Retinal pigment epithelial cell (primary cell): ENCODE measurements around the gene ZBTB37.
A peak's percentile ranks its signal among the peaks of the same experiment; 100 is the strongest.

Source experiments
- DNase-seq: peaks from one replicate; pipeline ENCODE4 v3.0.0-alpha.2; 2010; ENCODE audit warnings: low read depth
- H3K4me3 ChIP-seq: 2 replicates; pipeline ENCODE4 v1.5.1; 2011; ENCODE audit warnings: mild to moderate bottlenecking, low read length, control low read depth, moderate library complexity
- CTCF ChIP-seq: conservative IDR thresholded peaks from 2 replicates; pipeline ENCODE4 v1.5.1; 2011; ENCODE audit warnings: low read depth, low read length, control low read depth, inconsistent platforms

Gene ZBTB37, protein sequence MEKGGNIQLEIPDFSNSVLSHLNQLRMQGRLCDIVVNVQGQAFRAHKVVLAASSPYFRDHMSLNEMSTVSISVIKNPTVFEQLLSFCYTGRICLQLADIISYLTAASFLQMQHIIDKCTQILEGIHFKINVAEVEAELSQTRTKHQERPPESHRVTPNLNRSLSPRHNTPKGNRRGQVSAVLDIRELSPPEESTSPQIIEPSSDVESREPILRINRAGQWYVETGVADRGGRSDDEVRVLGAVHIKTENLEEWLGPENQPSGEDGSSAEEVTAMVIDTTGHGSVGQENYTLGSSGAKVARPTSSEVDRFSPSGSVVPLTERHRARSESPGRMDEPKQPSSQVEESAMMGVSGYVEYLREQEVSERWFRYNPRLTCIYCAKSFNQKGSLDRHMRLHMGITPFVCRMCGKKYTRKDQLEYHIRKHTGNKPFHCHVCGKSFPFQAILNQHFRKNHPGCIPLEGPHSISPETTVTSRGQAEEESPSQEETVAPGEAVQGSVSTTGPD

GRCh38 chr1:173868266-173869020 lies at the start of gene ZBTB37:
Gene ZBTB37, plus strand, starts transcription at chr1:173868380. Its CDS starts 1,846 bp downstream, at chr1:173870226.
- H3K4me3 ChIP-seq: peak within 1 kb of the TSS; percentile 99
- no peak for DNase-seq
- TF ChIP-seq CTCF: no peak

DNA sequence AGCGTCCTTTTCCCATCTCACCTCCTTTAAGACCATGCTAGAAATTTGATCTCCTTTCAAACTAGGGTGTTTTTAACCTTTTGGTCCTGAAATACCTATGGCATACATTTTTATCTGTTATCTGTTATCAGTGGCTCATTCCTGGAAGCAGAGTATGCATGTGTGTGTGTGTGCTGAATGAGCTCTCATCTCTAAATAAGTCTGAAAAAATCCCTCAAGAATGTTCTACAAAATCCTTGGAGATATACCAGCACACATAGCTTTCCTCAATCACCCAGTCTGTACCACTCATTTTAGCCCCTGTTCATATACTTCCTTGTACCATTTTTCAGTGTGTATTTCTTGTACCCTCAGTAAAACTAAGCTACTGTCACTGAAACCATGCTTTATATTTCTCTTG lies 49.7 kb upstream of the ZBTB37 start:
- no peak for DNase-seq
- no peak overlapping the region for H3K4me3 ChIP-seq
- no peak for TF ChIP-seq CTCF

DNA sequence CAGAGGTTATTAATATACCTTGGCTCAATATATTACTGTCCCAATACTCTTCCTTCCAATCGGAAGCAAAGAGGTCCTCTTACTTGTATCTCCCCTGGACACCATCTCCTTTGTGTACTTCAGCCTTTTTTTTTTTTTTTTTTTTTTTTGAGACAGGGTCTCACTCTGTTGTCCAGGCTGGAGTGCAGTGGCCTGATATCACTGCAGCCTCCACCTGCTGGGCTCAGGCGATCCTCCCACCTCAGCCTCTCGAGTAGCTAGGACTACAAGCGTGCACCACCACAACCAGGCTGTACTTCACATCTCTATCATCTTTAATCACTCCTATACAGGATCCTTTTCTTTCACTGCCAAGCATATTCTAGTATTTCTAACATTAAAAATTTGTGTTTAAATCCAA lies 46.5 kb upstream of the ZBTB37 start:
- TF ChIP-seq CTCF: no peak
- DNase-seq: no peak
- no peak overlapping the region for H3K4me3 ChIP-seq

DNA sequence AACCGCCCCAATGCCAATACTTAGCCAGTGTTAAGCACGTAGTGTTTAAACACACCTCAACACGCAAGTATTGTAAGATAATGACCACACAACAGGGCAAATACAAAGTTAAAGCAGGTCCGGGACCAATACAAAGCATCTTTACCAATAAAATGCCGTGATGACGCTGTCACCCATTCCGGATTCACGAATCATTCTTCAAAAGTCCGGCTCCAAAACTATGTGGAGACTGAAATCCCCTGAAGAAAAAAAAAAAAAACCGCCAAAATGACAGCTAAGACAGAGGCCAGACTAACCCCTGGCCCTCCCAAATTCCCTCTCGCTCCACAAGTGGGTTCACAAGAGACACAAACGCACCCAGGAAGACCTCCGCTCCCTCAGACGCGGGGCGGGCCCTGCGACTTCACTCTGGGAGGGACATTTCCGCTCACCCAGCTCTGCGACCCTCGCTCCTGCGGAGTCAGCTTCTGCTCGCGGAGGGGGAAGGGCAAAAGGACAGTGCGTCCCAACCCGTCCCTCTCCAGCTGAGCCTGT lies 44.3 kb upstream of the ZBTB37 start:
- H3K4me3 ChIP-seq: peak overlapping the region; percentile 95
- no peak for DNase-seq
- no peak for TF ChIP-seq CTCF

DNA sequence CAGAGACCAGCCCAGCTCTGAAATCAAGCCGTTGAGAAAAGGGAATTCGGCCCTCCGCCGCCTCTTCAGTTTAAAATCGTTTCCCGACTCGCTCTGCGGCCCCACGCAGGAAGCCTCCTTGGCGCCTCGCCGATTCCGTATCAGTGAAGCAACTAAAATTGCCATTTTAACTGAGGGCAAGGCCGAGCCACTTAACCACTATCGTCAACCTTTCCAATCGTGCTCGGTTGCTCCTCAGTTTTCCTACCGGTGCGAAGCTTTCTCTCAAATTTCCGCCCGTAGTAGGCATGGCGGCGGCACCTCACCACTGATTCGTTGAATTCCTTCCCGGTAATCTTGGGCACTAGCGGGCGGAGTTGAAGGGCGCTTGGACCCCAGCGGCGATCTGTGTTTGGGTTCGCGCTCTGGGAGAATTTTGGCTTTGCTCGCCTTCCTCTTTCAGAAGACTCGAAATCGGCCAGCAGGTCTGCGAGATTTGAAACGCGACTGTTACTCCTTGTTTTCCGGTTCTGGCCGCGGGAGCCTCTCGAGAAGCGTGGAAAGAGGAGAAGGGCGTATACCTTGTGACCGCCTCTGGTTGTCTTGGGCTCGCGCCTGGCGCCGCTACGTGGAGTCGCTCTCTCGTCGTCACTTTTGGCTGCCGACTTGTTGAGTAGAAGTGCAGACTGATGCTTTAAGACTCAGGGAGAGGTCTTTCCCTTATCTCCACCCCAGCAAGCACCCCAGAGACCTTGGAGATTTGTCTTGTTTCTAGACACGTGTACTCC lies 43.7 kb upstream of the ZBTB37 start, which contains the start of the genes CENPL and DARS2:
TSS of gene CENPL (minus strand) at position 569 of the 767 bp plus-strand sequence. CDS start 13,584 bp downstream, outside the sequence.
TSS of gene DARS2 (plus strand) at position 359 of the 767 bp plus-strand sequence. CDS start 557 bp downstream, outside the sequence.
- H3K4me3 ChIP-seq: peak within 1 kb of the TSS; percentile 95
- TF ChIP-seq CTCF: no peak
- peak; percentile 95 for DNase-seq

- DNase-seq: no peak
- no peak overlapping the region for H3K4me3 ChIP-seq
- no peak for TF ChIP-seq CTCF
Measured at GRCh38 chr1:173827611-173828010, 40.6 kb upstream of the ZBTB37 start.
